ENCODE results near the gene DAZAP2.

Gene DAZAP2

GRCh38 chr12:51191516-51192283 is 46.9 kb upstream of the DAZAP2 start (continued):
- no peak for TF ChIP-seq ZNF544 (tag by site-specific recombination; IDR thresholded peaks at IDR 0.05)
- no peak for TF ChIP-seq KLF16 (tag by site-specific recombination; IDR thresholded peaks at IDR 0.05)
- TF ChIP-seq ZNF350 (tag by site-specific recombination; IDR thresholded peaks at IDR 0.05), result no peak

- Histone ChIP-seq H3K36me3 (ENCODE audit: control insufficient read depth in 2 of 2, insufficient read depth in 1 of 2, low read length in 2 of 2) (peaks cover 0 to 19% of the 10 kb centered on the region in 2 experiments; a peak in 2 of 3 replicates), H3K9me3 (ENCODE audit: control insufficient read depth, insufficient read depth, low read depth, low read length) (no peaks in the 10 kb centered on the region), H3K4me1 (ENCODE audit: control insufficient read depth, insufficient read depth, low read length) (no peaks in the 10 kb centered on the region), H3K27ac (ENCODE audit: extremely low read depth, low read depth, low read length) (no peak overlapping the region), H3K4me3 (ENCODE audit: low read depth, low read length) (no peak overlapping the region)
- ChIA-PET POLR2A (no interaction called here), CTCF (no interaction called here)
- no peak for TF ChIP-seq ZNF175 (tag by site-specific recombination; IDR thresholded peaks at IDR 0.05)
Measured at GRCh38 chr12:51192284-51192671, 46.3 kb upstream of the DAZAP2 start.

DNA sequence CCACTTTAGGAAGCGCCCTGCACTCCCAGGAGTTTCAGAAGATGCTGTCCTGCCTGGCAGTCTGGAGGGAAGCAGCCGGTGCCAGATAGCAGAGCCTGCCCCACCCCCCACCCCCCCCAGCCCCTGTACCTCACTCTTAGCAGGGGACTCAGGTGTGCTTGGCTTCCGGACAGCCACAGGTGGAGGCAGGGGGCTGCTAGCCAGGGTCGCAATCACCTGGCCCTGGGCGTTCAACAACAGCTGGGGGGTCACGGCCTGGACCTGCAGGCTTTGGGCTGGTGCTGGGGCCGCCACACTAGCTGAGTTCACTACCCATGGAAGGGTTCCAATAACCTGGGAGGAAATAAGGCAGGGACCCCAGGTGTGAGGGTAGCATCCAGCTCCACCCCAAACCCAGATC is 42.8 kb upstream of the DAZAP2 start:
- ChIA-PET CTCF (interaction anchor here (0.8 kb wide), 1 partner anchor 67 kb away, joined by 3 read pairs; no protein-coding TSS in a partner anchor), POLR2A (no interaction called here)
- Histone ChIP-seq H3K27ac (ENCODE audit: extremely low read depth, low read depth, low read length) (no peak overlapping the region), H3K36me3 (ENCODE audit: control insufficient read depth in 2 of 2, insufficient read depth in 1 of 2, low read length in 2 of 2) (peaks cover 0 to 6% of the 10 kb centered on the region in 2 experiments; a peak in 2 of 3 replicates), H3K9me3 (ENCODE audit: control insufficient read depth, insufficient read depth, low read depth, low read length) (no peaks in the 10 kb centered on the region), H3K4me3 (ENCODE audit: low read depth, low read length) (no peak overlapping the region), H3K4me1 (ENCODE audit: control insufficient read depth, insufficient read depth, low read length) (no peaks in the 10 kb centered on the region)
- no peak for TF ChIP-seq ZNF184 (tag by site-specific recombination; IDR thresholded peaks at IDR 0.05)
- no peak for TF ChIP-seq ZNF777 (tag by site-specific recombination; IDR thresholded peaks at IDR 0.05; ENCODE audit: borderline replicate concordance)
- no peak for TF ChIP-seq KLF16 (tag by site-specific recombination; IDR thresholded peaks at IDR 0.05)
- TF ChIP-seq ZXDB (tag by site-specific recombination; IDR thresholded peaks at IDR 0.05), result no peak
- TF ChIP-seq OSR2 (tag by site-specific recombination; IDR thresholded peaks at IDR 0.05), result no peak

- ChIA-PET POLR2A (no interaction called here), CTCF (interaction anchor here (0.6 kb wide), 1 partner anchor 155 kb away, joined by 3 read pairs; no protein-coding TSS in a partner anchor)
- Histone ChIP-seq H3K4me3 (ENCODE audit: low read depth, low read length) (no peak overlapping the region), H3K4me1 (ENCODE audit: control insufficient read depth, insufficient read depth, low read length) (no peaks in the 10 kb centered on the region), H3K9me3 (ENCODE audit: control insufficient read depth, insufficient read depth, low read depth, low read length) (no peaks in the 10 kb centered on the region), H3K36me3 (ENCODE audit: control insufficient read depth in 2 of 2, insufficient read depth in 1 of 2, low read length in 2 of 2) (no peaks in the 10 kb centered on the region; a peak in 1 of 3 replicates), H3K27ac (ENCODE audit: extremely low read depth, low read depth, low read length) (no peak overlapping the region)
- TF ChIP-seq ZNF670 (tag by site-specific recombination; IDR thresholded peaks at IDR 0.05; ENCODE audit: low read depth), result no peak
- no peak for TF ChIP-seq ZNF488 (tag by site-specific recombination; IDR thresholded peaks at IDR 0.05)
- no peak for TF ChIP-seq GLI4 (tag by site-specific recombination; IDR thresholded peaks at IDR 0.05)
- no peak for TF ChIP-seq ZNF112 (tag by site-specific recombination; IDR thresholded peaks at IDR 0.05)
- TF ChIP-seq GLI2 (tag by site-specific recombination; IDR thresholded peaks at IDR 0.05; ENCODE audit: borderline replicate concordance, low read depth), result no peak
- TF ChIP-seq YY2 (tag by site-specific recombination; IDR thresholded peaks at IDR 0.05), result no peak
- TF ChIP-seq ZNF394 (tag by site-specific recombination; IDR thresholded peaks at IDR 0.05; ENCODE audit: borderline replicate concordance), result no peak
- no peak for TF ChIP-seq ZNF654 (tag by site-specific recombination; IDR thresholded peaks at IDR 0.05; ENCODE audit: low read depth)
- TF ChIP-seq ZNF558 (tag by site-specific recombination; IDR thresholded peaks at IDR 0.05), result no peak
- TF ChIP-seq SCRT1 (tag by site-specific recombination; IDR thresholded peaks at IDR 0.05; ENCODE audit: borderline replicate concordance), result no peak
- TF ChIP-seq KLF1 (tag by site-specific recombination; IDR thresholded peaks at IDR 0.05), result no peak
- no peak for TF ChIP-seq ZBTB1 (tag by site-specific recombination; IDR thresholded peaks at IDR 0.05)
- no peak for TF ChIP-seq KLF9 (tag by site-specific recombination; IDR thresholded peaks at IDR 0.05; ENCODE audit: low read depth)
- no peak for TF ChIP-seq PBX3 (CRISPR knock-in tag; IDR thresholded peaks at IDR 0.05)
- TF ChIP-seq ZFP3 (tag by site-specific recombination; IDR thresholded peaks at IDR 0.05; ENCODE audit: low read depth), result no peak
- no peak for TF ChIP-seq ZFP37 (tag by site-specific recombination; IDR thresholded peaks at IDR 0.05)
Measured at GRCh38 chr12:51196547-51196946, 42.1 kb upstream of the DAZAP2 start.

Data from HEK293 (cell line).